ENCODE results near the gene CADPS2. TPM values are rescaled to one million over a fixed set of nuclear protein-coding genes. Genes with fewer than 3 reads are reported as not detected.

The CADPS2 gene
- polyA plus RNA-seq, 1 donor (not counting 4 experiments of a cell fraction or from before 2014, with no cell fraction given) = 0.35 TPM

GRCh38 chr7:122628651-122629411 is 257.4 kb downstream of the CADPS2 start:
- dilution Hi-C loops (cut with MboI; ENCODE audit: extremely low pct_ligation_motif_present, low sequenced_read_pairs) = no loop called here
- no peaks in the 10 kb centered on the region for H3K9me1 ChIP-seq (ENCODE audit: control insufficient read depth, extremely low read depth, insufficient read depth, low read length)
- TF ChIP-seq CTCF (optimal IDR thresholded peaks at IDR 0.05 in 1 of 3, IDR thresholded peaks at IDR 0.05 in 1 of 3, conservative IDR thresholded peaks at IDR 0.05 in 1 of 3; ENCODE audit: extremely low read depth in 1 of 3, insufficient read depth in 2 of 3, low read length in 3 of 3) = no peak
- no peak for TF ChIP-seq EZH2 (IDR thresholded peaks at IDR 0.05; ENCODE audit: low read length)
- no peak overlapping the region for H3K27ac ChIP-seq (ENCODE audit: control insufficient read depth, insufficient read depth, low read length)
- no peak overlapping the region for H3K4me2 ChIP-seq (ENCODE audit: control insufficient read depth, extremely low read depth, insufficient read depth, low read depth, low read length)
- no peak overlapping the region for H3K9ac ChIP-seq (ENCODE audit: control insufficient read depth, extremely low read depth, insufficient read depth, low read length)
- DNase-seq (ENCODE audit: low read depth, low spot score) = no peak
- no peaks in the 10 kb centered on the region for H3K4me1 ChIP-seq (ENCODE audit: control insufficient read depth, extremely low read depth, insufficient read depth, low read length)
- no peaks in the 10 kb centered on the region for H3K9me3 ChIP-seq (ENCODE audit: control insufficient read depth, low read depth, low read length)
- H3K4me3 ChIP-seq (ENCODE audit: control insufficient read depth in 2 of 3, extremely low read depth in 1 of 3, insufficient read depth in 2 of 3, low read depth in 1 of 3, low read length in 3 of 3) = no peak overlapping the region
- H3K27me3 ChIP-seq (ENCODE audit: control insufficient read depth, extremely low read depth, insufficient read depth, low read length) = no peaks in the 10 kb centered on the region
- FAIRE-seq = no peak
- no peaks in the 10 kb centered on the region for H4K20me1 ChIP-seq (ENCODE audit: control insufficient read depth, extremely low read depth, insufficient read depth, low read length)
- H3K36me3 ChIP-seq (ENCODE audit: control insufficient read depth in 2 of 2, extremely low read depth in 1 of 2, insufficient read depth in 2 of 2, low read length in 2 of 2) = no peaks in the 10 kb centered on the region
- H3K79me2 ChIP-seq (ENCODE audit: control insufficient read depth, insufficient read depth, low read length) = no peaks in the 10 kb centered on the region
- no peak overlapping the region for H2AFZ ChIP-seq (ENCODE audit: control insufficient read depth, low read length)

- Histone ChIP-seq H3K4me3 (ENCODE audit: control insufficient read depth in 2 of 3, extremely low read depth in 1 of 3, insufficient read depth in 2 of 3, low read depth in 1 of 3, low read length in 3 of 3) (no peak overlapping the region), H3K4me1 (ENCODE audit: control insufficient read depth, extremely low read depth, insufficient read depth, low read length) (no peaks in the 10 kb centered on the region), H3K9me3 (ENCODE audit: control insufficient read depth, low read depth, low read length) (no peaks in the 10 kb centered on the region), H3K27ac (ENCODE audit: control insufficient read depth, insufficient read depth, low read length) (no peak overlapping the region), H3K9ac (ENCODE audit: control insufficient read depth, extremely low read depth, insufficient read depth, low read length) (no peak overlapping the region), H3K9me1 (ENCODE audit: control insufficient read depth, extremely low read depth, insufficient read depth, low read length) (no peaks in the 10 kb centered on the region), H3K79me2 (ENCODE audit: control insufficient read depth, insufficient read depth, low read length) (no peaks in the 10 kb centered on the region), H2AFZ (ENCODE audit: control insufficient read depth, low read length) (no peak overlapping the region), H4K20me1 (ENCODE audit: control insufficient read depth, extremely low read depth, insufficient read depth, low read length) (no peaks in the 10 kb centered on the region), H3K4me2 (ENCODE audit: control insufficient read depth, extremely low read depth, insufficient read depth, low read depth, low read length) (no peak overlapping the region), H3K36me3 (ENCODE audit: control insufficient read depth in 2 of 2, extremely low read depth in 1 of 2, insufficient read depth in 2 of 2, low read length in 2 of 2) (no peaks in the 10 kb centered on the region), H3K27me3 (ENCODE audit: control insufficient read depth, extremely low read depth, insufficient read depth, low read length) (no peaks in the 10 kb centered on the region)
- dilution Hi-C loops (cut with MboI; ENCODE audit: extremely low pct_ligation_motif_present, low sequenced_read_pairs) = no loop called here
- no peak for TF ChIP-seq EZH2 (IDR thresholded peaks at IDR 0.05; ENCODE audit: low read length)
- TF ChIP-seq CTCF (optimal IDR thresholded peaks at IDR 0.05 in 1 of 3, IDR thresholded peaks at IDR 0.05 in 1 of 3, conservative IDR thresholded peaks at IDR 0.05 in 1 of 3; ENCODE audit: extremely low read depth in 1 of 3, insufficient read depth in 2 of 3, low read length in 3 of 3) = no peak
- FAIRE-seq (no peak), DNase-seq (ENCODE audit: low read depth, low spot score) (no peak)
Measured at GRCh38 chr7:122626785-122627184, 259.5 kb downstream of the CADPS2 start.

Data from keratinocyte (primary cell).